ENCODE data around the gene ZDHHC14.

- no peak for TF ChIP-seq CTCF (IDR thresholded peaks at IDR 0.05)
- no peak for TF ChIP-seq POLR2A (IDR thresholded peaks at IDR 0.05)
Measured at GRCh38 chr6:157672726-157673412, 291.9 kb downstream of the ZDHHC14 start.

Data from Peyer's patch (tissue), 4 donors.